ENCODE measurements around the gene PCDHGB3.

Gene PCDHGB3

GRCh38 chr5:141421489-141421855, 51.4 kb downstream of the PCDHGB3 start:
- DNase-seq = no peak
